Glutamatergic neuron (in vitro differentiated cells): ENCODE measurements around the gene ZCCHC2. TPM values are rescaled to one million over a fixed set of nuclear protein-coding genes. Genes with fewer than 3 reads are reported as not detected.

Experiments
- DNase-seq: peaks from one replicate; pipeline ENCODE4 v3.0.0; 2022
- H3K27ac Mint-ChIP-seq: one replicate; pipeline ENCODE4 v1.8.0; 2020; ENCODE audit warnings: mild to moderate bottlenecking, mixed read lengths, inconsistent platforms; ENCODE audit not compliant: unreplicated experiment
- H3K27me3 Mint-ChIP-seq: one replicate; pipeline ENCODE4 v1.8.0; 2020; ENCODE audit warnings: mild to moderate bottlenecking, moderate library complexity, mixed read lengths, inconsistent platforms; ENCODE audit not compliant: unreplicated experiment
- H3K36me3 Mint-ChIP-seq: one replicate; pipeline ENCODE4 v1.8.0; 2020; ENCODE audit warnings: mild to moderate bottlenecking, mixed read lengths, inconsistent platforms; ENCODE audit not compliant: unreplicated experiment
- H3K4me1 Mint-ChIP-seq: one replicate; pipeline ENCODE4 v1.8.0; 2020; ENCODE audit warnings: mild to moderate bottlenecking, low read depth, mixed read lengths, inconsistent platforms; ENCODE audit not compliant: unreplicated experiment
- H3K4me3 Mint-ChIP-seq: one replicate; pipeline ENCODE4 v1.8.0; 2020; ENCODE audit warnings: mild to moderate bottlenecking, mixed read lengths, inconsistent platforms; ENCODE audit not compliant: unreplicated experiment
- H3K9me3 Mint-ChIP-seq: one replicate; pipeline ENCODE4 v1.8.0; 2020; ENCODE audit warnings: mild to moderate bottlenecking, moderate library complexity, mixed read lengths, inconsistent platforms; ENCODE audit not compliant: unreplicated experiment
- CTCF ChIP-seq: fragments of 200-600 bp; sonication (generic); IDR thresholded peaks from one replicate; pipeline ENCODE4 v1.5.0; 2021; ENCODE audit not compliant: partially characterized antibody, unreplicated experiment
- total RNA-seq: library from RNA; stranded (reverse); fragmentation: NEBNext Ultra II Directional; extraction: Animal tissue kit (Norgen Biotek cat#: 25700); gene quantifications from one replicate; pipeline ENCODE4 v1.2.1, GENCODE V29; 2021; ENCODE audit not compliant: unreplicated experiment

ZCCHC2 gene
- total RNA-seq, 1 donor from 2014 or later, result 9.9 TPM

- H3K4me1 Mint-ChIP-seq, result peaks cover 7% of the 10 kb centered on the region
- H3K9me3 Mint-ChIP-seq, result peaks cover 1% of the 10 kb centered on the region
- H3K27me3 Mint-ChIP-seq, result no peaks in the 10 kb centered on the region
- H3K4me3 Mint-ChIP-seq, result no peak overlapping the region
- H3K27ac Mint-ChIP-seq, result no peak overlapping the region
- H3K36me3 Mint-ChIP-seq, result peaks cover 14% of the 10 kb centered on the region
- no peak for TF ChIP-seq CTCF
- DNase-seq, result no peak
Observed at GRCh38 chr18:62509779-62510178, 13.0 kb upstream of the ZCCHC2 start.

- H3K9me3 Mint-ChIP-seq, result peaks cover 1% of the 10 kb centered on the region
- no peak overlapping the region for H3K4me3 Mint-ChIP-seq
Observed at GRCh38 chr18:62510789-62511188, 12.0 kb upstream of the ZCCHC2 start.

GRCh38 chr18:62512532-62512931 is 10.3 kb upstream of the ZCCHC2 start:
- DNase-seq, result no peak
- no peak overlapping the region for H3K27ac Mint-ChIP-seq
- peaks cover 7% of the 10 kb centered on the region for H3K4me1 Mint-ChIP-seq
- H3K36me3 Mint-ChIP-seq, result peaks cover 14% of the 10 kb centered on the region
- H3K9me3 Mint-ChIP-seq, result peaks cover 1% of the 10 kb centered on the region
- H3K27me3 Mint-ChIP-seq, result no peaks in the 10 kb centered on the region
- H3K4me3 Mint-ChIP-seq, result no peak overlapping the region
- TF ChIP-seq CTCF, result no peak

More at GRCh38 chr18:62510789-62511188, 12.0 kb upstream of the ZCCHC2 start:
- TF ChIP-seq CTCF, result no peak
- Mint-ChIP-seq H3K27ac (no peak overlapping the region), H3K27me3 (no peaks in the 10 kb centered on the region), H3K36me3 (peaks cover 14% of the 10 kb centered on the region), H3K4me1 (peaks cover 7% of the 10 kb centered on the region)
- DNase-seq, result no peak

- Mint-ChIP-seq H3K9me3 (peaks cover 1% of the 10 kb centered on the region), H3K27ac (no peak overlapping the region), H3K4me1 (peaks cover 7% of the 10 kb centered on the region), H3K4me3 (no peak overlapping the region), H3K27me3 (no peaks in the 10 kb centered on the region), H3K36me3 (peaks cover 14% of the 10 kb centered on the region)
- DNase-seq, result no peak
- TF ChIP-seq CTCF, result no peak
Observed at GRCh38 chr18:62512996-62513395, 9.8 kb upstream of the ZCCHC2 start.

GRCh38 chr18:62514570-62514969 is 8.3 kb upstream of the ZCCHC2 start:
- H3K27ac Mint-ChIP-seq, result no peak overlapping the region
- no peaks in the 10 kb centered on the region for H3K27me3 Mint-ChIP-seq
- H3K4me3 Mint-ChIP-seq, result no peak overlapping the region
- peaks cover 7% of the 10 kb centered on the region for H3K4me1 Mint-ChIP-seq
- TF ChIP-seq CTCF, result no peak
- H3K9me3 Mint-ChIP-seq, result peaks cover 1% of the 10 kb centered on the region
- H3K36me3 Mint-ChIP-seq, result peaks cover 14% of the 10 kb centered on the region
- no peak for DNase-seq
